Fibroblast of lung (primary cell): Measurements from ENCODE around the gene LRRC15.

ENCODE experiments used
- EZH2 ChIP-seq: IDR thresholded peaks from 2 replicates; pipeline ENCODE4 v1.5.1; 2012; ENCODE audit warnings: low read length, control low read depth, mild to moderate bottlenecking; ENCODE audit errors: missing control alignments
- TF ChIP-seq, protein P1 (sequence below), 2 donors: IDR thresholded peaks in 1 of 2; conservative IDR thresholded peaks in 1 of 2; 1 replicate in 1 of 2; 2 replicates in 1 of 2; pipeline ENCODE4 v1.5.1; 2011 to 2012; ENCODE audit warnings: low read length in 2 of 2, control low read depth in 1 of 2, inconsistent platforms in 1 of 2, low read depth in 1 of 2, mild to moderate bottlenecking in 1 of 2

DNA sequence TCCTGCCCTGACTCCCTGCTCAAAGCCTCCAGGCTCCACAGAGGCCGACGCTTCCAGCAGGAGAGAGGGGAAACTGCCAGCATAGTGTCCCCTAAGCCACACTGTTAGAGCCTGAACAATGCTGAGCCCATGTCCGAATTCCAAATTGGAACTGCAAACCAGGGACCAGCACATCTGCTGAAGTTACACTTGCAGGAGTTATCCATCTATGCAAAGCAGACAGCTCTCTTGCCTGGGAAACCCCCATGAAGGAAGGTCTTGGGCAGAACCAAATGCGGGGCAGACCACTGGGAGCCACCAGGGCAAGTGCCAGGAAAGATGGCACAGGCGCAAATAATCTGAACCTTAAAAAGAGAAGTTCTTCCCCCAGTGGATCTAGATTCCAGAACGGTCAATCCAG, 625 bp downstream of the LRRC15 start:
- TF ChIP-seq, protein P1, sequence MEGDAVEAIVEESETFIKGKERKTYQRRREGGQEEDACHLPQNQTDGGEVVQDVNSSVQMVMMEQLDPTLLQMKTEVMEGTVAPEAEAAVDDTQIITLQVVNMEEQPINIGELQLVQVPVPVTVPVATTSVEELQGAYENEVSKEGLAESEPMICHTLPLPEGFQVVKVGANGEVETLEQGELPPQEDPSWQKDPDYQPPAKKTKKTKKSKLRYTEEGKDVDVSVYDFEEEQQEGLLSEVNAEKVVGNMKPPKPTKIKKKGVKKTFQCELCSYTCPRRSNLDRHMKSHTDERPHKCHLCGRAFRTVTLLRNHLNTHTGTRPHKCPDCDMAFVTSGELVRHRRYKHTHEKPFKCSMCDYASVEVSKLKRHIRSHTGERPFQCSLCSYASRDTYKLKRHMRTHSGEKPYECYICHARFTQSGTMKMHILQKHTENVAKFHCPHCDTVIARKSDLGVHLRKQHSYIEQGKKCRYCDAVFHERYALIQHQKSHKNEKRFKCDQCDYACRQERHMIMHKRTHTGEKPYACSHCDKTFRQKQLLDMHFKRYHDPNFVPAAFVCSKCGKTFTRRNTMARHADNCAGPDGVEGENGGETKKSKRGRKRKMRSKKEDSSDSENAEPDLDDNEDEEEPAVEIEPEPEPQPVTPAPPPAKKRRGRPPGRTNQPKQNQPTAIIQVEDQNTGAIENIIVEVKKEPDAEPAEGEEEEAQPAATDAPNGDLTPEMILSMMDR (conservative IDR thresholded peaks at IDR 0.05 in 1 of 2, IDR thresholded peaks at IDR 0.05 in 1 of 2; ENCODE audit: low read depth in 1 of 2, low read length in 2 of 2) = no peak
- TF ChIP-seq EZH2 = no peak
